RWPE1 (cell line): ENCODE measurements around the gene PDZRN3.

Source experiments
- CTCF ChIA-PET: fragments of 350-600 bp; sonication (Branson Sonifier 250); formaldehyde crosslinking; extraction: SDS; loops from one replicate; lab custom pipeline; 2021; lab: Yijun Ruan, JAX
- POLR2A ChIA-PET: fragments of 400-600 bp; formaldehyde crosslinking; extraction: SDS; loops from one replicate; lab custom pipeline; 2020; ENCODE audit warnings: antibody characterized with exemption; ENCODE audit not compliant: low non-redundant PET; lab: Yijun Ruan, JAX
- DNase-seq: peaks from one replicate; pipeline ENCODE4 v3.0.0; 2012; ENCODE audit warnings: low spot score
- H3K27ac ChIP-seq: fragments of 450-650 bp; 2 replicates; pipeline ENCODE4 v1.5.1; 2017
- CTCF ChIP-seq: fragments of 450-650 bp; conservative IDR thresholded peaks from 2 replicates; pipeline ENCODE4 v1.5.1; 2017; ENCODE audit warnings: low read depth, mild to moderate bottlenecking

PDZRN3 gene

GRCh38 chr3:73664389-73664788 is 39.6 kb upstream of the PDZRN3 start:
- no peak overlapping the region for H3K27ac ChIP-seq
- ChIA-PET CTCF (no interaction called here), POLR2A (no interaction called here)
- no peak for TF ChIP-seq CTCF
- no peak for DNase-seq

GRCh38 chr3:73663495-73663894 is 38.8 kb upstream of the PDZRN3 start:
- TF ChIP-seq CTCF: no peak
- ChIA-PET CTCF (no interaction called here), POLR2A (no interaction called here)
- no peak overlapping the region for H3K27ac ChIP-seq
- DNase-seq: no peak

- DNase-seq: no peak
- CTCF ChIA-PET: no interaction called here
- no peak for TF ChIP-seq CTCF
- H3K27ac ChIP-seq: no peak overlapping the region
- POLR2A ChIA-PET: no interaction called here
Observed at GRCh38 chr3:73661265-73661664, 36.5 kb upstream of the PDZRN3 start.

- no peak for DNase-seq
- CTCF ChIA-PET: no interaction called here
- no peak for TF ChIP-seq CTCF
- no peak overlapping the region for H3K27ac ChIP-seq
- POLR2A ChIA-PET: no interaction called here
Observed at GRCh38 chr3:73658227-73658626, 33.5 kb upstream of the PDZRN3 start.

- TF ChIP-seq CTCF: no peak
- no peak for DNase-seq
- CTCF ChIA-PET: no interaction called here
- no peak overlapping the region for H3K27ac ChIP-seq
- POLR2A ChIA-PET: no interaction called here
Observed at GRCh38 chr3:73657186-73657585, 32.4 kb upstream of the PDZRN3 start.

- no peak overlapping the region for H3K27ac ChIP-seq
- DNase-seq: no peak
- no peak for TF ChIP-seq CTCF
- CTCF ChIA-PET: no interaction called here
- POLR2A ChIA-PET: no interaction called here
Observed at GRCh38 chr3:73656241-73656890, 31.6 kb upstream of the PDZRN3 start.
